Fibroblast of the aortic adventitia (primary cell): ENCODE results near the gene F10. TPM values are rescaled to one million over a fixed set of nuclear protein-coding genes. Genes with fewer than 3 reads are reported as not detected.

ENCODE experiments used
- DNase-seq: peaks from one replicate; pipeline ENCODE4 v3.0.0-alpha.2; 2010; ENCODE audit warnings: low read depth
- H3K4me3 ChIP-seq: 2 replicates; pipeline ENCODE4 v1.5.1; 2011; ENCODE audit warnings: low read depth, mild to moderate bottlenecking, control low read depth, low read length, moderate library complexity
- CTCF ChIP-seq: IDR thresholded peaks from 2 replicates; pipeline ENCODE4 v1.5.1; 2011; ENCODE audit warnings: mild to moderate bottlenecking, low read length, control low read depth, inconsistent platforms; ENCODE audit not compliant: insufficient read depth
- total RNA-seq: library from RNA; depleted of rRNA; stranded (reverse); fragments of >200 nt; gene quantifications from 2 replicates; pipeline ENCODE4 v1.2.3, GENCODE V29; 2012; ENCODE audit warnings: low replicate concordance

The F10 gene
- total RNA-seq, 1 donor: 12.6 TPM

- DNase-seq: peak; percentile 15
- H3K4me3 ChIP-seq: peak overlapping the region; percentile 62
- peak; percentile 44 for TF ChIP-seq CTCF
Observed at GRCh38 chr13:113123226-113124201, 915 bp downstream of the F10 start.

GRCh38 chr13:113124211-113124970, 1.8 kb downstream of the F10 start:
- no peak for TF ChIP-seq CTCF
- DNase-seq: no peak
- H3K4me3 ChIP-seq: no peak overlapping the region

GRCh38 chr13:113125506-113126264, 3.1 kb downstream of the F10 start:
- no peak for TF ChIP-seq CTCF
- no peak for DNase-seq
- no peak overlapping the region for H3K4me3 ChIP-seq

GRCh38 chr13:113126265-113127150, 3.9 kb downstream of the F10 start:
- no peak for DNase-seq
- TF ChIP-seq CTCF: no peak
- no peak overlapping the region for H3K4me3 ChIP-seq

- no peak for TF ChIP-seq CTCF
- no peak for DNase-seq
- H3K4me3 ChIP-seq: no peak overlapping the region
Observed at GRCh38 chr13:113129480-113129879, 6.9 kb downstream of the F10 start.
